HG03060 (cell line): ENCODE results near the gene COMMD9.

ENCODE experiments used
- ATAC-seq: cut with Tn5 transposase; IDR thresholded peaks from one replicate; pipeline ENCODE4 v1.9.1; 2021; ENCODE audit warnings: low read depth, moderate number of reproducible peaks; ENCODE audit not compliant: unreplicated experiment

Gene COMMD9

DNA sequence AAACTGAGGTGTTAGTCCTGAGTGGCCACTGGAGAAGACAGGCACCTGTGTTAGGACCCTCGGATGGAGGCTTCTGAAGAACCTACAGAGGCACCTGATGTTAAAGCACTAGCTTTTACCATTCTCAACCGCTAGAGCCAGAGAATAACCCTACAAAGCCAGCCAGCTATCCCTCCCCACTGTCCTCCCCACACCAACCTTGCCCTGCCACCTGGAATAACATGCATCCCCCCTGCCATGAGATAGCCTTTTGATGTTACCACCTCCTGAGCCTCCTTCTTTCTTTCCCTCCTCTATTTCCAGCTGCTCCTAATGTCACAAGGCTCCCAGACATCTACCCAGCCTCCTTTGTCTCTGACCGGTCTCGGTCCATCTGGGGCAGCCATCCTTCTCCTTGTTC, 28.1 kb downstream of the COMMD9 start:
- ATAC-seq = no peak

DNA sequence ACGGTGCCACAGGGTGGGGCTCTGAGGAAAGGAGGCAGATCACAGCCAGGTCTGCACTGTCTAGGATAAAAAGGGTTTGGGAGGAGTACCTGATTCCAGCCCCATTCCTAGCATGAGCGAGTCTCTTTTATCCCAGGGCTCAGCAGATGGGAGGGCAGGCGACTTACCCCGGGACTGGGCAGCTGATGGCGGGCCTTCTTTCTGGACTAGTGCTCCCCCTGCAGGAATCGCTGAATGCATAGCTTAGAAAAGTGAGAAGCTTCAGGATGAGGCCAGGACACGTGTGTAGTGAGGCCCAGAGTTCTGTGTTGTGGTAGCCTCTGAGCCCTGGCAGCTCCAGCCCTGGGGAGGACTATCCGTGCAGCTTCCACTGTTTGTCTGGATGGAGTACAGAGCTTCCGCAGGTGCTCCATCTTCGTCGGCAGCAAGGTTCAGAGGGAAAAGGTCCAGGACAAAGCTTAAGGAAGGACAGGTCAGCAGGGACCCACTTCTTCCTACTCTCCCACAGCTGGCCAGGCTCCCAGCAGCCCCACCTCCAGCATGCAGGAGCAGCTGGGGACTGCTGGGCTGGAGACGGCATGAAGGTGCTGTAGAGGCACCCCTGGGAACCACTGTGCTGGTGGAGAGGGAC, 30.4 kb downstream of the COMMD9 start:
- no peak for ATAC-seq

DNA sequence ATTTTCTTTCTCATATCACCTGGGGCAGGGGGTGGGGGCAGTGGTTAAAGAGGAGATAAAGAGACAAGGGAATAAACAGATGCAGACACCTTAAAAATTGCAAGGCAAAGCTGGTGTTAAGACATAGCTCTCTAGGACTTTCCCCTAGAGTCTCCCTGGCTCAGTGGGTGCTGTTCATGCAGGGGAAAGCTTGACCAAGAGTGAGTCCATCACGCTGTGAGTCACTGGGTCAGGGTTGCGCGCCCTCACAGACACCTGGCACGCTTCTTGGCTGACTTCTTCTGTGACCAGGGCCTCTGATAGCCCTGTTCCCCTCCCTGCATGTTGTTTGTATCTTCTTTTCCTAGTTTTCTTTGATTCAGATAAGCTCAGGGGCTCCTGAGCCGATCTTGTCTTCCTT, 31.9 kb downstream of the COMMD9 start:
- ATAC-seq = no peak

DNA sequence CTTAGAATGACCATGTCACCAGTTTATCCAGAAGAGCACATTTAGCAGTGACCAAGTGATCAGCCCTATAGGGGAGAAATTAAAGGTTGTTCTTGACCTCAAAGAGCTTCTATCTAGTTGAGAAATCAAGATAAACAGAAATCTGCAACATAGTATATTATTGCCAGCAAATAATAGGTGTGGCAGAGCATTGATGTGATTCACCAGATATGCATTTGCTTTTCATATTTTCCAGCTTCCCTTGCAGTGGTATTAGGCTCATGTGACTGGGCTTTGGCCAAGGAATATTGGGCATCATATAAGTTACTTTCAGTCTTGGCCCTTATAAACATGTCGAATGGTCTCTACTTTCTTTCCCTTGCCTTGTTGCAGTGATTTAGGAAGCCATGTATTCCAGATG, 34.5 kb downstream of the COMMD9 start:
- ATAC-seq = no peak

DNA sequence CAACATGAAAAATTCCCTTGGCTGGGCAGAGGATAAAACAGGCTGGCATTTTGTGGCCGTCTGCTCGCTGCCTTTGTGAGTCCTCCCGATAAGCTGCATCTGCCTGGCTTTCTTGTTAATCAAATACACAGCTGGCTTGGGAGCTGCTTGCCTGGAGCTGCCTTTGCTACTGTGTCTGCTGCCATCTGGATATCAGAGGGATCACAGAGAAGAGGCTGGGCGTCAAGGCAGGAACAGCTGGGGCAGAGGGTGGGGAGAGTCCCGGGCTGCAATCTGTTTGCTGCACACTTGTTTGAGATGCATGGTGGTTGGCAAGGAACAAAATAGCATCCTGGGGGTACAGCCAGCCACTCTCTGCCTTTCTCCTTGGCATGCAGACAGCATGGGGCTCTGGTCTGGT, 36.0 kb downstream of the COMMD9 start:
- no peak for ATAC-seq

DNA sequence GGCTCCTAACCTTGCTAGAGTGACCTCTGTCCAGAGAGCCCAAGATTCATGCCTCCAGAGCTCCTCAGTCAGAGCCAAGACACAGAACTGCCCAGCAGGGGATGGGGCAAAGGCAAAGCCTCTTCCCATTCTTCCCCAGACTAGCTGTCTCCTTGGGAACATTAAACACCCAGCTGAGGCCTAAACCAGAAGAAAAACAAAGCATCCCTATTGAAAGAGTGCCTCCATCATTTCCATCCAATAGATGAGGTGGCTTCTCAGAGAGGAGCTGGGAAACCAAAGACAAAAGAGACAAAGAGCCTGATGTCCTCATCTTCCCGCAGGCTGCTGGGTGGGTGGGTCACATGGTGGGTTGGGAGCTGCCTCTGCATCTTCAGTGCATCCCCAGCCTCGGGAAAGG, 37.4 kb downstream of the COMMD9 start:
- no peak for ATAC-seq

DNA sequence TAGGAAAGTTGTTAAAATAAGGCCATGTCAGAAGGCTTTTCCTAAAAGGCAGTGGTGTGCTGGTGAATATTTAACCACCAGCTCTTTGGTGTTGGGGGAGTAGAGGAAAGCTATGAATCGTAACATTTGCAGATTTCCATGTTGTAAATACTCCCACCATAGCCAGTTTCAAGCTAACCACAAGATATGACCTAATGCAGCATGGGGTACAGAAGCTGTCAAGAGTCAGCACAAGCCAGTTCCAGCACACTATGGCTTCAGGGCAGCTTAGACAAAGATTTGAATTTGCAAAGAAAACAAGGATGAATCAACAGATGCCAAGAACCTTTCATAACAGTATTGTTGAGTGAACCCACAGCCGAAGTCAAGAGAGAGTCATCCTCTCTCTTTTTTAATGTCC, 40.0 kb downstream of the COMMD9 start:
- ATAC-seq = no peak

DNA sequence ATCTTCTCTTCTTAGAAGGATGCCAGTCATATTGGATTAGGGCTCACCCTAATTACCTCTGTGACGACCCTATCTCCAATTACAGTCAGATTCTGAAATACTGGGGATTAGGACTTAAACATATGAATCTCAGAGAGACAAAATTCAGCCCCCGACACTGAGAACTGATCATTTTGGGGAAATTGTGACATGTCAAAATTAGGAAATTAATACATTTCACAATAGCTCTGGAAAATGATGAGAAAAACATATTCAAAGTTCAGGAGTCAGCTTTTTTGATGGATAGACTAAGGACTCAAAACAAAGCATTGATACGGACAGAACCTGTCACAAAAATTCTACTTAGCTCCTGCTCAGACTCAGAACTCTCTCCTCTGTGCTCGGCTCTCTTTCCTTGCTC, 40.8 kb downstream of the COMMD9 start:
- ATAC-seq = no peak

DNA sequence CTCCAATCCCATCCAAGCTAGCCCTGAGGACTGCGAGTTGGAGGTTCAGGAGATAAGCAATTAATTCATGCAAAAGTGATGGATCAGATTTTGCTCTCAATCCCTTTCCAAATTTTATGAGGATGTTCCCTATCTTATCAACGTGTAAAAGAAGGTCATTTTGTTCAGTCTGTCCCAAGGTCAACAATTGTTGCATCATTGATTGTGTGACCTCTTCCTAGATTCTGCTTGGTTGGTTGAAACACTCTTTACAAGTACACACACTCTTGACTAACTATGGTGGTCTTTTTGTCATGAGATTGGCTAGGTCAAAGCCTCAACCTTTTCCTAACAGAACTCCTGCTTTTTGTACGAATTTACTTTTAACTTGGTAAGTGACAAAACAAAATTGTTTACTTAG, 41.7 kb downstream of the COMMD9 start:
- no peak for ATAC-seq

DNA sequence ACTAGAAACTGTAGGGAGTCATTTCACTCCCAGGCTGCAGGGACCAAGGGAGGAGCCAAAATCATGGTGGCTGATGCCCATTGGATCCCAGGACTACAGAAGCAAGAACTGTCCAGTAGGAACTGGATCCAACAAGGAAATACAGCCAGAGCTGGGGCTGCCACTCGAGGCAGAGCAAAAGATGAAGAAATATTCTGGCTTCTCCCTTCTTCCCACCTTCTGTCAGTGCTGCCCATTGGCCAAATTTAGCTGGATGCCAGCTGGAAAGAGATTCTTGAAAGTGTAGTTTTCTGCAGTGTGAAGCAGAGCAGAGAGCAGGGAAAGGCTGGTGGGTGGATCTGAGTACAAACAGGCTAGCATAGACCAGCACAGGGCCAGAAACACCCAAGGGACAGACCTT, 45.6 kb downstream of the COMMD9 start:
- ATAC-seq = no peak

DNA sequence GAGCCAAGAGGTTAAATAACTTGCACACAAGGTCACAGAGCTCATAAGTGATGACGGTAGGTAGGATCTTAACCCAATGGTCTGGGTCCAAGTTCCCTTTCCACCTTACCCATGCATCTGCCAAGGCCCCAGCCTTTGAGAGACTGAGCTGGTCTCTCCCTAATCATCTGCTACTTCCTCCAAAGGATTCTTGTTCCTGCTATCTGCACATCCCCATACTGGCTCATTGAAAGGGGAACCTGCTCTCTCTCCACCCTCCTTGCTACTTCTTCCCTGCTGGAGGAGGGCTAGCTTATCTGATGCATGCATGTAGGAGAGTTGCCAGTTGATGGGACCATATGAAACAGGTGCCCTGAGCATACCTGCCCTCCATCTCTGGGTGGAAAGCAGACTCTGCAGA, 47.7 kb downstream of the COMMD9 start:
- no peak for ATAC-seq

DNA sequence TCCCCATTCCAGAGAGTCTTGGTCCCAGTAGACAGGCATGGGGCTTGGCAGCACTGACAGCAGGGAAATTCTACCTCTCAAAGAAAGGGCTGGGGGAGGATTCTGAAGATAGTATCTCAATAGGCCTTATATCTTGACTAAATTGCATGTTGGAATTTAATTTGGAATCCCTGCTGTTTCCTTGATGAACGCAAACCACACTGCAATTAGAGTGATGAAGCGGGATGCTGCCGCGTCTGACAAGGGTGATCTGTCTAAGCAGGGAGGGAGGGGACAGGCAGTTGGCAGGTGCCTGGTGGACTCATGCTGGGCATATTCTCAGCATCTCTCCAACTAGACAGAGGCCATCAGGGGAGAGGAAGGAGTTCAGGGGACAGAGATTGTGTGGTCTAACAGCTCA, 48.4 kb downstream of the COMMD9 start:
- ATAC-seq = no peak

DNA sequence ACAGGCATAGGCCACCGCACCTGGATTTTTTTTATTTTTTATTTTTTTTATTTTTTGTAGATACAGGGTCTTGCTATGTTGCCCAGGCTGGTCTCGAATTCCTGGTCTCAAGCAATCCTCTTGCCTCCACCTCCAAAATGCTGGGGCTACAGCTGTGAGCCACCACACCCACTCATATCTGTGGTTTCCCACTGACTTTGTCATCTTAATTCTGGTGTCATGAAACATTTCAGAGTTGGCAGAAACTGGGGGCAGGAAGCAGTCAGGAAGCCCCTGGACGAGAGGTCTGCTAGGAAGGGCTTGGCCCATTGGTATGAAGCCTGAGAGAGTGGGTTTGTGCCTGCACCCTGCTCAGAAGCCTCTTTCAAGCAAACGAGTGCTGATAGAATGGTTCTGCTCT, 49.1 kb downstream of the COMMD9 start:
- no peak for ATAC-seq

DNA sequence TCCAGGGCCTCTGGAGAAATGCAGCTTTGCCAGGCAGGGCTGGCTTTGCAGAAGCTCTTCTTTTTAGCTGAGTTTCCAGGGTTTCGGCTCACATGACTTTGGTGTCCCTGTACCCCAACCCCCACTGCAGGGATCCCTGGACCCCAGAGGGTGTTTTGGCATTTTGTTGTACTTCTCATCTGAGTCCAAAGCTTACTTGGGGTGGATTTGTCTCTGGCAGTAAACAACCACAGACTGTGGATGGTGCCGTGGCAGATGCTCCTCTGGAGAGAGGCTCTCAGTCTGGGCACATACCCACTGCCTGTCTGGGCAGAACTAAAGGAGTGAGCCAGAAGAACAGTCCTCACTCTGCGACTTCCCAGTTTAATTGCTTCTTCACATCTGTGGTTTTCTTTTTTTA, 49.6 kb downstream of the COMMD9 start:
- ATAC-seq = no peak

DNA sequence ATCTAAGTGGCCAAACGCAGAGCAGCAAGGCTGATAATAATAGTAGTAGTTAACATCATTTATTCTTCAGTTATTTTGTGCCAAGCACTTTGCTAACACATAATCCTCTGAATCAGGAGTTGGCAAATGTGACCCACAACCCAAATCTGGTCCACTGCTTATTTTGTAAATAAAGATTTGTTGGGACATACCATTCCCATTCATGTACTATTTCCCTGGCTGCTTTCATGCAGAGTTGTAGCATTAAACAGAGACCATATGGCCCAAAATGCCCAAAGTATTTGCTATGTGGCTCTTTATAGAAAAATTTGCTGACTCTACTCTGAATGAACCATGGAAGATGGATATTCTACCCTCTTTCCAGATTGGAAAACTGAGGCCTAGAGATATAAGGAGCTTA, 50.3 kb downstream of the COMMD9 start:
- no peak for ATAC-seq

DNA sequence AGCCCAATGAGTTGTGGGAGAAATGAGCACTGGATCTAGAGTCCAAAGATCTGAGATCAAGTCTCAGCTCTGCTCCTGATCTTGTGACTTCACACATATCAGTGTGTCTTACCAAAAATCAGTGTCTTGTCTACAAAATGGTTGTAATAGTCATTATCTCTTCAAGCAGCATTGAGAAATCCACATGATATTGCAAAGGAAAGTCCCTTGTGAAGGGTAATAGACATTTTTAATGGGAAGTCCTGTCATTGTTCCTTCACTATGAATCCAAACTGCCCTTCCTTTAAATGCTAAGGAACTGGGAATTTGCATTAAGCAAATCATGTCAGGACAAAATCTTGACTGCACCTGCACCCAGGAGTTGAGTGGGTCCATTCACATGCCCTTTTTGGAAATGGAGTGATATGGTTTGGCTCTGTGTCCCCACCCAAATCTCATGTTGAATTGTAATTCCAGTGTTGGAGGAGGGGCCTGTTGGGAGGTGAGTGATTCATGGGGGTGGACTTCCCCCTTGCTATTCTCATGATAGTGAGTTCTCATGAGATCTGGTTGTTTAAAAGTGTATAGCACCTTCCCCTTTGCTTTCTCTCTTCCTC, 51.1 kb downstream of the COMMD9 start:
- ATAC-seq = no peak

DNA sequence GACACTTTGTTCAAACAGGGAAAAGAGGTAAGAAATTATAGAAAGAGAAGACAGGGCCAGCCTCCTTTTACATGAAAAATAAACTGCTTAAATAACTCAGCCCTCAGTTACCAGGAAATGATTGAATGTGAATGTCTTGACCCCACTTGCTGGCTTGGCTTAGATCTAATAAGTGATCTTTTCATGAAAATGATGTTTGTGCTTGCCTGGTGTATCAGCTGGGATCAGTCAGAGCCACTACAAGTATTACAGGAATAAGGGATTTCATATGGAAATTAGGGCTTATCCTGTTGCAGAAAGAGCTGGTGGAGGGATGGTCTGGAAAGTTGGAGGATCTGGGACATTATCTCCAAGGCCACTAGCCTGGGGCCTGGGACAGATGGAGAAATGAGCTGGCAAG, 51.8 kb downstream of the COMMD9 start:
- no peak for ATAC-seq

DNA sequence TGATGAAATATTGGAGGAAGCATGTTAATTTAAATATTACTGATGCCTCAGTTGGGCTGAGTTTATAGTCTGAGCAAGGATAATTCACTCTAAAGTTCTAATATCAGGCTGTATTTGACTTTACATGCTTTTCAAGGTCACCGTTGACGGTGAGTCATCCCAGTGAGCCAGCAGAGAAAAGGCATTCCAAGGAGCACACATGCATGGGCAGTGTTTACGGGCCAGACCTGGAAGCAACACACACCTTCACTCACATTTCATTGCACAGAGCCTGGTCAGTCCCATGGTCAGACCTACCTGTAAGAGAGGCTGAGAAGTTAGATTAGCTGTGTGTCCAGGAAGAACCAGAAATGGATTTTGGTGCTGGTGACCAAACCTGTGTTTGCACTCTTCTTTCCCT, 53.5 kb downstream of the COMMD9 start:
- no peak for ATAC-seq

DNA sequence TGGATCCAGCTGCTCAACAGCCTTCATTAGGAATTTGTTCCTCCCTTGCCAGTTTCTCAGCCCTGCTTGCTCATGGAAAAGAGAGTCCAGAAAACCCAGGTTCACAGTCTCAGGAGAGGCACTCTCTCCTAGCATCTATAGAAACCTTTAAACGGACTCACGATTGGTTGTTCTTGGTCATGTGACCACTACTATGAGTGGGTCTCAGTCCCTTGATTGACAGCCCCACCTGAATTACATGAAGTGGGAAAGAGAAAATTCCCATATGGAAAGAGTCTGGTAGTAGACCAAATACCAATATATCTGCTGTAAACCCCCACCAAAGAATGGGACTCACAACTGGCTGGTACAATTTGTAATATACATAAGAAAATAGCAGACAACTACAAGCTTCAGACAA, 54.4 kb downstream of the COMMD9 start:
- no peak for ATAC-seq

DNA sequence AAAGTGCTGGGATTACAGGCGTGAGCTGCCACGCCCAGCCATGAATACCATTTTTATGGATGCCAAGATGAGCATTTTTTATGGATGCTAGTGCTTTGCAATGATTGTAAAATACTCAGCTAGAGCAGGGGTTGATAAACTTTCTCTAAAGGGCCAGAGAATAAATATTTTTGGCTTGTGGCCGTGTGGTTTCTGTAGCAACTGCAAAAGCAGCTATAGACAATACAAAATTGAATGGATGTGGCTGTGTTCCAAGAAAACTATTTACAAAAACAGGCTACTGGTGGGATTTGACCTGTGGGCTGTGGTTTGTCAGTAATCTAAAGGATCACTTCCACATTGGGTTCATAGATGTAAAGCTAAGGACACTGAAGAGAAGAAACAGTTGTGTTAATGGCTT, 56.0 kb downstream of the COMMD9 start:
- ATAC-seq = no peak

DNA sequence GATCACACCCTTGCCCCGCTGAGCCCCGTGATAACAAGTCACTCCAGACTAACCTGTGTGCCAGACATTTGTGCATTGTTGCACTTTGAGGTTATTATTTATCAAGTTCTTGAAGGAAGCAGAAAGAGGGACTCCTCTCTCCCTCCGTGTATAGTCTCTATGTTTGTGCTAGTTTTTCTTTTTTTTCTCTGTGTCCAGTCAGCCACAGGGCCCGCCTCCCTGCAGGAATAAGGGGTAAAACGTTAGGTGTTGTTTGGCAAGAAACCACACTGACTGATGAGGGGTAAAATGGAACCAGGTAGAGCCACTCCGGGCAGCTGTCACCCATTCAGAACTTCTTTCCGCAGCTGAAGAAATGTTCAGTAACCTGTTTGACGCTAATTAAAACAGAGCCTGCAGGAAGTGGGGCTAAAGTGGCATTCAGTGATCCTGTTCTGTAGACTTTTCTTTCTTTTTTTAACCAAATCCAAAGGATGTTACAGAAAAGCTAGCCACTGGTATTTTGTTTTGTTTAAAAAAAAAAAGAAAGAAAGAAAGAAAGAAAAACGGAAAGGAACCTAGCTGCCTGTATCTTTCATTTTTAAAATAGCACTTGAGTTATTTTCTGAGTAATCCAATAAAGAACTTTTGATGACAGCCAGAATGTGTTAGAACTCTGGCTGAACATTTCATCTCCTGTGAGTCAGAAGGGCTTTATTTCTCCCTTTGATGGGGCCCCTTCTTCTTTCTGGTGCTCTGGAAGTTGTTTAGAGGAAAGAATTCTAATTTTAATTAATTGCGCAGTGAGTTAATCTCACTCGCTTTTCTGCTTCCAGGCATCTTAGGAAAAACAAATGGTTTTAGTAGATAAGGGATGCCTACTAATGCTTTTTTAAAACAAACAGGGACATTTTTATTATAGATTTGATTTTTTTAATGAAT, 58.2 kb downstream of the COMMD9 start:
- no peak for ATAC-seq
